ENCODE measurements around the gene PNO1.

DNA sequence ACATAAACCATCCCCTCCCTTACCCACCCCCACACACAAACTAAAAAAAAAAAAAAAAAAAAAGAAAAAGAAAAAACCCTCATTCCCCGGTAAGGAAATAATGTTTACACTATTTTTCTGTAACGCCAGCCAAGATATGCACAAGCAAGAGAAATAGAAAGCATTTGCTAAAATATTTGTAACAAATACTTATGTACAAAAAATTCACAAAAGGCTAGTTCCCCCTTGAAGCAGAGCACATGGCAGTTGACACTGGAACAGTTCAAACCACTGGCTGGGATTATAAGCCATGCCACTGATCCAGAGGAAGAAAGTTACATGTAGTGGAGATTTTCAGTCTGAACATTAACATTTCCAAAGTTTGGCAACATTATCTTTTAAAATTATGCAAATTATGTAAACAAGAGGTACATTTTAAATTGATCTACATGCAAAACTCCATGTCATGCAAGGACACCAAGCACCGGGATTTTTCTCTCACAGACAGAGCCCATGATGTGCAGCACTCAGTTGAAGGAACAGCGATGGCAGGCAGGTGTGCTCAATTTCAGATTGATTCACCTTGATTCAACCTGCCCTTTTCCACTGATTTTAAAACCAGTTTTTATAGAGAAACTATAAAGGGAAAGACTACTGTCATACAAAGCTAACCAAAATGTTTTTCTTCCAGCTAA, 21.4 kb downstream of the PNO1 start:
- TF ChIP-seq POLR2A (IDR thresholded peaks at IDR 0.05) (no peak), CTCF (IDR thresholded peaks at IDR 0.05) (no peak)
